Stromal cell of bone marrow (primary cell): Measurements from ENCODE around the gene OPCML.

Experiments used
- DNase-seq: peaks from one replicate; pipeline ENCODE4 v3.0.0-alpha.2; 2012; ENCODE audit warnings: low read depth

The OPCML gene

GRCh38 chr11:133531971-133532651 is at the start of gene OPCML:
TSS of gene OPCML (minus strand) at chr11:133532501.
- DNase-seq = no peak

DNA sequence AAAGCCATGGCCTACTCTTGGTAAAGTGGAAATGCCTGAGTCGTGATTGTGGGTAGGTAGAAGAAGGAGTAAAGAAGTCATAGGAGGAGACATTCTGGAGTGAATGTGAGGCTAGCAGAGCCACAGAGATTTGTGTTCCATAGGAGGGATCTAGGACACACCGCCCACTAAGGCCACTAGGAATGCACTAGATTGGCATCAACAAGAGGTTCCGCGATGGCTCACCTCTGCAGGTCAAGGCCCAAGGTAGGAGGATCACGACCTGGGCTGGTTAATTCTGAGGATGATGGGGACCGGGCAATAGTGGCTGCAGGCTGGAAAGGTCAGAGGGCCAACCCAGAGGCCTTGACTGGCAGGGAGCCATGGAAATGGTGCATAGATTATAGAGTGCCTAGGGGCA is 48.8 kb upstream of the OPCML start:
- no peak for DNase-seq

- DNase-seq = no peak
Observed at GRCh38 chr11:133579165-133580031, 47.1 kb upstream of the OPCML start.

GRCh38 chr11:133577403-133577802 is 45.1 kb upstream of the OPCML start:
- DNase-seq = no peak

DNA sequence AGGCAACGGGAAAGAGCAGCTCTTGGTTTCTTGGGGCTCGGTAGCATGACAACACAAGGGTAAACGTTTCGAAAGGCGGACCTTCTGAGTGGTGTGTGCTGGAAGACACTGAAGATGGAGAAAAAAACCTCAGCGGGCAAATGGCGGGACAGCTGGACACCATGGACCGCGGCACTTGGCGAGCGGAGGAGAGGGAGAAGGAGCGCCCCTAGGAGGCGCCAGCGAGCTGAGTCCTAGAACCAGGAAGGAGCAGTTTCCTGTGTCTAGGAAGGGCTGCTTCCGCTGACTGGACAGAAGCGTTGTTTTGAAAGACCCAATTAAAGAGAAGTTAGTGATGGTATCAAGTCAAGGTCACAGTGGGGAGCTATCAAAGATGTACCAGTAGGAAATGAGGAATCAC is 44.0 kb upstream of the OPCML start:
- no peak for DNase-seq

DNA sequence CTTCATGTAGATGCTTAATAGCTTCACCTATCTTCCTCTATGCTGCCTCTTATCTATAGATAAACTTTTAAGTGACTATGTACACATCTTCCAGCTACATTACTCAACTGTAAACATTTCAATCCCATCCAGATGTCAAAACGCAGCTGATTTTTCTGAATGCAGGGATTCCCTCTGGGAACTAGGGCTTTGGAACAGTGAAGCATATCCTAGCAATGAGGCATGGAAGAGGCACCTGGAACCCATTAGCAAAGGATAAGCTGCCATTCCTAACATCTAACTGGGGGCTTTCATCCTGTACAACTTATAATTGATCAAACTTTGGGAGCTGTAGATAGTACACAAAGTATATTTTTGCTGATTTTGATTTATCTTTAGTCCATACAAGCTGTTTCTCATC is 40.8 kb upstream of the OPCML start:
- DNase-seq = no peak

- DNase-seq = no peak
Observed at GRCh38 chr11:133570376-133570775, 38.1 kb upstream of the OPCML start.

- DNase-seq = no peak
Observed at GRCh38 chr11:133563505-133564025, 31.3 kb upstream of the OPCML start.

DNA sequence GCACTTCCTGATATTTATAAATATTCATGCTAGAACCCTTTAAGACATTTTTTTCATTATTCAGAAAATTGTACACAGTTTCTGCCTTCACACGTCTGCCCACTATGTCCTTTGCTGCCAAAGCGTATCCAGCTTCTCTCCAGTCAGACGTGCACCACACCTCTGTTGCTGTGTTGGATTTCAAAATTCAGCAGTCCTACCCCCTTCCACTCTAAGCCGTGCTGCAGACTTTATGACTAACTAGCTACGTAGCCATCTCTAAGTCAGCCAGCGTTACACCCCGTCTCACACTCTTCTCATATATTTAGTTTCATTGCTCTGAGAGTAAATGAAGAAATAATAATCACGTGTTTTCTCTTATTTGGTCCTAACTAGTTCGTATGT is 28.2 kb upstream of the OPCML start:
- no peak for DNase-seq

- no peak for DNase-seq
Observed at GRCh38 chr11:133559833-133560471, 27.7 kb upstream of the OPCML start.

DNA sequence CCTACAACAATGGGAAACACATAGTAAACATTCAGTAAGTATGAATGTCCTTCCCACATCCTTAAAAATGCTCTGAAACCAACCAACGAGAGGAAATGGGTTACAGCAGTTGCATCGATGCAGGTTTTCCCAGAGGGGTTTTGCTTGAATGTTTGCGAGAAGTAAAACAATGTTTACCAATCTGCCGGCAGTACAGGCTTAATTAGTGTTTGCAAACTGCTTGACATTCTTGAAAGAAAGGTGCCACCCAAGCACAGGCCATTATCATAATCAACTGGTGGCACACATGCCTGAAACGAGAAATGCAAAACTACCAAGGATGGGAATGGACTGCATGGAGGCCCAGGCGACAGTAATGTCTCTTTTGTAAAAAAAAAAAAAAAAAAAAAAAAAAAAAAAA is 27.1 kb upstream of the OPCML start:
- DNase-seq = no peak

DNA sequence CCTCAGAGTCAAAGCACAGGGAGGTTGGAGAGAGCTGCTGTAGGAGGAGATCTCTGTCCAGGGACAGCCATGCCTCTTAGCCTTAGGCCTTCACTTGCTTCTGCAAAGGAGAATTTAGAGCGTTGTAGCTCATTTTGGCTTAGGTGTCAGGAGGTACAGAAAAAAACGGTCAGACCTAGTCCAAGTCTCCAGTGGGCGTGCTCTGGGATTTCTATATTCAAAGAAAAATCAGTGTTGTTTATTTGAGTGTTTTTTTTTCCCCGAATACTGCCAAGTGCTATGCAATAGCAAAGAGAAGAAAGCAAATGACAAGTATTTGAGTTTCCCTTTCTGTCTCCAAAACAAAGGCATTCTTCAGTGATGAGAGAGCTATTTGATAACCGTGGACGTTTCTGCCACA is 22.7 kb upstream of the OPCML start:
- no peak for DNase-seq

- no peak for DNase-seq
Observed at GRCh38 chr11:133553885-133554740, 21.8 kb upstream of the OPCML start.

DNA sequence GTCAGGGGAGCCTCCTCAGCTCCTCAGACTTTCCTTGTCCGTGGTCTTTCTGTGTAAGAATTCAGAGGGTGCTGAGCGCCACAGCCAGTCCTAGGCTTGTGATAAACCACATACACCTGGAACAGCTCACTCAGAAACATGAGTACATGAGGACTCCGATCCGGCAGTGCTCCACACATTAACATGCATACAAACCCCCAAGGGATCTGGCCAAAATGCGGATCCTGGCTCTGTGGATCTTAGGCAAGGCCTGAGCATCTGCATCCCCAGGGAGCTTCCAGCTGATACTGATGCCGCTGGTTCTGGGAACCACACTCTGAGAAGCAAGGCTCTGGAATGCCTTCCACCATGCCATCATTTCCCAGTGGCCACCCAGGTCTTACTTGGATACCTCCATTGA is 20.6 kb upstream of the OPCML start:
- DNase-seq = no peak

DNA sequence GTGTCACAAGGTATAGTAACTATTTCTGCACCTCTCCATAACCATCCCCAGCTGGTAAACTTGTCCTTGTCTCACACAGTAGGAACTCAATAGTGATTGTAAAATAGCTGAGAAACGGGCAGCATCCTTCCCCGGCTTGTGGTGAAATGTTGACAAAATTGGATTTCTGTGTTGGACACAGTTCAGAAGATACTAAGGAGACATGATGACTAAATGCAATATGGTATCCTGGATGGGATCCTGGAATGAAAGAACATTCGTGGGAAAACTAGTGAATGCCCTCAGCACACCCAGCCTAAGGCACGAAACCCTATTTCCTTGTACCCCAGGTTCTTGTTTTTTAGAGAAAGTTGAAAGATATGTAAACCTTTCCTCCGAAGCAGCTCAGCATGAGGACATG is 18.8 kb upstream of the OPCML start:
- DNase-seq = no peak

DNA sequence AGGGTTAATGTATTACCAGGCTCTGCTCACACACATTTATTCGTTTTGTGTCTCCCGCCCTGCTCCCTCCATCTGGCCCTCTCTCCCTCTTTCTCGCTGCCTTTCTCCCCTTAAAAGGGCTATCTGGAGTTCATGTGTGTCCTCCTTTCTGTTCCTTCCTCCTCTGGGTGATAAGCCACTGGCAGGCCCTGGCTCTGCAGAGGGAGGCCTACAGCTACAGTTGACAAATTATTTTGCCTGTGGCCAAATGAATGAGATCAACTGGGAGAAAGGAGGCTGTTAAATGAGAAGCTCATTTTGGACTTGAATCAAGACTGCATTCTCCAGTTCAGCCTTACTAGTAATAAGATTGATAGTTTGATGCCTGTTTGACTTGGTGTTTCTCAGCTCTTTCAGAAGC is 17.5 kb upstream of the OPCML start:
- DNase-seq = no peak

DNA sequence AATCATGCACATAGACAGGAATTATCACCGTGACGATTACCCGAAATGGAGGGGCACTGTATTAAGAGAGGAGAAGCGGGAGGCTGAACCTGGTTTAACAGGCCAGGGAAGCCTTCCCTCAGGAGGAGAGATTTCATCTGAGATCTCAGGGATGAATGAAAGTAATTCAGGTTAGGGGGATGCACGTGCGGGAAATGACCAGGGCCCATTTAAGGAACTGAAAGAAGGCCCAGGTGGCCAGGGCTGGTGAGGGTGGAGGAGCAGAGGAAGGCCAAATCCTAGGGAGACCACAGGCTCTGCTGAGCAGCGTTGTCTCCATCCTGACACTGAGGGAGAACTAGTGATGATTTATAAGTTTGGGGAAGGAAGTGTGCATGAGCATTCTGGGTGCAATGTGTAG is 16.3 kb upstream of the OPCML start:
- no peak for DNase-seq

DNA sequence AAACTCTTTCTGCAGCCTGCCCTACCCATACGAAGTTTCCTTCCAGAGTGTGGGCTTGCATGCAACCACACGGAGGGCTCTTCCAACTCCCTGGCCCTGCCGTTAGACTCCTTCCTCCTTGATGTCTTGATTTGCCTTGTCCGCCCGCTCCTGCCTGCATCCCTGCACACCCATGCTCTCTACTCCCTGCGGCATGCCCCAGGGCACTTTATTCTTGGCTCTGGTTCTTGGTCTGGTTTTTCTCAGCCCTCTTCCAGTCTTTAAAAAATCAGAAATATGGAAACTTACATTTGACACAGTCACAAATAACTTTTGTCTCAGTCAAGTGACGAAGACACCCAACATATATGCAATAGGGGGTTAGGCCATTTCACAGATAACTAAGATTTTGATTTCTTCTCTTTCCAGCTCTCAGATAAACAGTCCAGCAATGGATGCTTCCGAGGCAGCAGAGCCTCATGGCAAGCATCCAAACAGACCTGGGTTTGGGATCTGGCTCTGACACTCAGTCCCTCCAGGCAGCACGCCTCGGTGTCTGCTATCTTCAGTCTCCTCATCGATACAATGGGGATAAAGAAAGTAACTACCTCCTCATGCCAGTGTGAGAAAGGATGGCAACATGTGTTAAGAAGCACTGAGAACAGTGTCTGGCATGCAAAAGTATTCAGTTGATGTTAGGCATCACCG is 15.7 kb upstream of the OPCML start:
- DNase-seq = no peak

- no peak for DNase-seq
Observed at GRCh38 chr11:133545199-133545803, 13.0 kb upstream of the OPCML start.

DNA sequence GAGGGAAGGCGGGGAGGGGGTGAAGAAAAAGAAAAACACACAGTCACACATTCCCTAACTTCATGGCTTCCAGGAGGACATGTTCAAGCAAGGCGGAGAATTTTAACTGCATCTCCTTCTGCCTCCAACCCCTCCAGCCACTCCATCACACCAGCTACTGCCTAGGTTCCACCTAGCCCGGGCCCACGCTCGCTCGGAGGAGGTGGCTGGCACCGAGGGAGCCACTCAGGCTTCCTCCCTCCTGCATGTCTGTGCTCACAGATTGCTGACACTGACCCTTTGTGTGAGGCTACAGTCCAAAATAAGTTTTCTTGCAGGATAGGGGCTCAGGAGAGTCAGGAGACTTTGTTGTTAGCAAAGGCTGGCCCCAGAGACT is 9.4 kb upstream of the OPCML start:
- no peak for DNase-seq
